ENCODE results near the gene LRRN2. TPM values are rescaled to one million over a fixed set of nuclear protein-coding genes. Genes with fewer than 3 reads are reported as not detected.

The LRRN2 gene
- total RNA-seq, 1 donor from 2014 or later = 1.7 TPM

- intact Hi-C loops (cut with DNase I) = no loop called here
- no peak for ATAC-seq (ENCODE audit: poor library complexity)
- DNase-seq = no peak
Measured at GRCh38 chr1:204672482-204673121, 12.9 kb downstream of the LRRN2 start.

GRCh38 chr1:204672069-204672468 is 13.5 kb downstream of the LRRN2 start:
- no peak for DNase-seq
- intact Hi-C loops (cut with DNase I) = no loop called here
- no peak for ATAC-seq (ENCODE audit: poor library complexity)

- intact Hi-C loops (cut with DNase I) = no loop called here
- DNase-seq (no peak), ATAC-seq (ENCODE audit: poor library complexity) (no peak)
Measured at GRCh38 chr1:204670152-204670927, 15.2 kb downstream of the LRRN2 start.

GRCh38 chr1:204669579-204669978 is 16.0 kb downstream of the LRRN2 start:
- no peak for DNase-seq
- intact Hi-C loops (cut with DNase I) = no loop called here
- ATAC-seq (ENCODE audit: poor library complexity) = no peak

- ATAC-seq (ENCODE audit: poor library complexity) (no peak), DNase-seq (no peak)
- intact Hi-C loops (cut with DNase I) = no loop called here
Measured at GRCh38 chr1:204664384-204664651, 21.2 kb downstream of the LRRN2 start.

GRCh38 chr1:204663644-204664383 is 21.7 kb downstream of the LRRN2 start:
- ATAC-seq (ENCODE audit: poor library complexity) (no peak), DNase-seq (no peak)
- intact Hi-C loops (cut with DNase I) = no loop called here

GRCh38 chr1:204662530-204662929 is 23.0 kb downstream of the LRRN2 start:
- intact Hi-C loops (cut with DNase I) = no loop called here
- ATAC-seq (ENCODE audit: poor library complexity) (no peak), DNase-seq (no peak)

- no peak for ATAC-seq (ENCODE audit: poor library complexity)
- DNase-seq = no peak
- intact Hi-C loops (cut with DNase I) = no loop called here
Measured at GRCh38 chr1:204660509-204660908, 25.0 kb downstream of the LRRN2 start.

- no peak for DNase-seq
- no peak for ATAC-seq (ENCODE audit: poor library complexity)
- intact Hi-C loops (cut with DNase I) = no loop called here
Measured at GRCh38 chr1:204659056-204659455, 26.5 kb downstream of the LRRN2 start.

GRCh38 chr1:204658295-204658694 is 27.2 kb downstream of the LRRN2 start:
- intact Hi-C loops (cut with DNase I) = no loop called here
- DNase-seq (no peak), ATAC-seq (ENCODE audit: poor library complexity) (no peak)

GRCh38 chr1:204653590-204654340 is 31.8 kb downstream of the LRRN2 start:
- intact Hi-C loops (cut with DNase I) = no loop called here
- DNase-seq = no peak
- ATAC-seq (ENCODE audit: poor library complexity) = no peak

GRCh38 chr1:204652497-204652896 is 33.0 kb downstream of the LRRN2 start:
- no peak for DNase-seq
- no peak for ATAC-seq (ENCODE audit: poor library complexity)

GRCh38 chr1:204651843-204652421 is 33.6 kb downstream of the LRRN2 start:
- intact Hi-C loops (cut with DNase I) = no loop called here
- no peak for ATAC-seq (ENCODE audit: poor library complexity)
- DNase-seq = no peak

More at GRCh38 chr1:204652497-204652896, 33.0 kb downstream of the LRRN2 start:
- intact Hi-C loops (cut with DNase I) = no loop called here

GRCh38 chr1:204650911-204651570 is 34.5 kb downstream of the LRRN2 start:
- ATAC-seq (ENCODE audit: poor library complexity) (no peak), DNase-seq (no peak)
- intact Hi-C loops (cut with DNase I) = no loop called here

- no peak for ATAC-seq (ENCODE audit: poor library complexity)
- DNase-seq = no peak
- intact Hi-C loops (cut with DNase I) = no loop called here
Measured at GRCh38 chr1:204649721-204650521, 35.6 kb downstream of the LRRN2 start.

- no peak for ATAC-seq (ENCODE audit: poor library complexity)
- no peak for DNase-seq
- intact Hi-C loops (cut with DNase I) = no loop called here
Measured at GRCh38 chr1:204648576-204648975, 37.0 kb downstream of the LRRN2 start.

GRCh38 chr1:204647805-204648153 is 37.8 kb downstream of the LRRN2 start:
- DNase-seq (no peak), ATAC-seq (ENCODE audit: poor library complexity) (no peak)
- intact Hi-C loops (cut with DNase I) = no loop called here

Measured in Right ventricle myocardium superior (tissue), 1 donor.